HG03342 (cell line): Measurements from ENCODE around the gene RDH13.
A peak's percentile ranks its signal among the peaks of the same experiment; 100 is the strongest.
"Not testable (repeated sequence)": the region's sequence is repeated elsewhere in the genome, so short reads cannot be mapped to it uniquely, and the experiment has no call there.

ENCODE experiments used
- ATAC-seq: cut with Tn5 transposase; IDR thresholded peaks from one replicate; pipeline ENCODE4 v1.9.1; 2021; ENCODE audit warnings: mild to moderate bottlenecking, moderate library complexity; ENCODE audit not compliant: unreplicated experiment

The RDH13 gene

GRCh38 chr19:55062735-55063491 lies at the start of gene RDH13:
TSS of gene RDH13 (minus strand) at chr19:55063148. CDS start at chr19:55063032, 116 bp downstream.
- ATAC-seq = peak; percentile 88

GRCh38 chr19:55112246-55112776 lies 49.4 kb upstream of the RDH13 start:
- no peak for ATAC-seq

GRCh38 chr19:55111238-55111831 lies 48.4 kb upstream of the RDH13 start:
- ATAC-seq = no peak

GRCh38 chr19:55109527-55110291 lies 46.8 kb upstream of the RDH13 start:
- ATAC-seq = no peak

- not testable (repeated sequence) for ATAC-seq
These were observed 44.3 kb upstream of the RDH13 start for GRCh38 chr19:55107252-55107651.

- no peak for ATAC-seq
These were observed 43.6 kb upstream of the RDH13 start for GRCh38 chr19:55106591-55106990.

GRCh38 chr19:55105237-55105636 lies 42.3 kb upstream of the RDH13 start:
- ATAC-seq = no peak

- ATAC-seq = no peak
These were observed 40.2 kb upstream of the RDH13 start for GRCh38 chr19:55103190-55103589.

- ATAC-seq = no peak
These were observed 38.3 kb upstream of the RDH13 start for GRCh38 chr19:55101261-55101660.

GRCh38 chr19:55099557-55100506 lies 36.9 kb upstream of the RDH13 start:
- no peak for ATAC-seq

- ATAC-seq = no peak
These were observed 36.0 kb upstream of the RDH13 start for GRCh38 chr19:55098716-55099556.

- no peak for ATAC-seq
These were observed 35.1 kb upstream of the RDH13 start for GRCh38 chr19:55097864-55098715.

GRCh38 chr19:55096061-55096701 lies 33.2 kb upstream of the RDH13 start:
- ATAC-seq = no peak

- no peak for ATAC-seq
These were observed 32.5 kb upstream of the RDH13 start for GRCh38 chr19:55095260-55096060.

GRCh38 chr19:55094456-55095259 lies 31.7 kb upstream of the RDH13 start:
- ATAC-seq = no peak
